Measurements from ENCODE around the gene ADSL. TPM values are rescaled to one million over a fixed set of nuclear protein-coding genes. Genes with fewer than 3 reads are reported as not detected.

Gene ADSL
- total and polyA plus RNA-seq, 2 of the 4 experiments (the other 2 are of a cell fraction): 93.6 to 229 TPM

GRCh38 chr22:40410731-40411505 lies 64.6 kb downstream of the ADSL start:
- Histone ChIP-seq H2AFZ (replicated peaks; ENCODE audit: low read length, poor library complexity) (no peak overlapping the region), H3K23ac (ENCODE audit: low read depth, low read length) (no peak overlapping the region), H3K9me1 (ENCODE audit: insufficient read depth, low read length) (peaks cover 12% of the 10 kb centered on the region; the same call in 1 of the 2 replicates), H3K56ac (ENCODE audit: extremely low read depth, insufficient read depth, low read length) (no peak overlapping the region), H2BK120ac (ENCODE audit: low read depth, low read length) (no peak overlapping the region), H3K36me3 (ENCODE audit: control insufficient read depth, insufficient read depth, low read length) (peaks cover 66% of the 10 kb centered on the region), H3K14ac (replicated peaks; ENCODE audit: low read depth, low read length) (no peak overlapping the region), H3K4me1 (ENCODE audit: control insufficient read depth, insufficient read depth, low read length) (peaks cover 7% of the 10 kb centered on the region; the same call in 1 of the 2 replicates), H3K4ac (ENCODE audit: low read depth, low read length) (no peak overlapping the region), H3K9ac (ENCODE audit: low read depth, low read length) (no peak overlapping the region), H4K91ac (ENCODE audit: insufficient read depth, low read depth, low read length) (no peak overlapping the region), H2BK20ac (ENCODE audit: low read depth, low read length) (no peak overlapping the region), H3K27me3 (ENCODE audit: control insufficient read depth, insufficient read depth, low read length) (no peaks in the 10 kb centered on the region), H3K9me3 (ENCODE audit: control insufficient read depth, insufficient read depth, low read length) (no peaks in the 10 kb centered on the region), H2BK5ac (ENCODE audit: low read depth, low read length, poor library complexity, severe bottlenecking) (no peak overlapping the region), H2BK15ac (ENCODE audit: low read depth, low read length) (no peak overlapping the region), H3K79me1 (ENCODE audit: low read depth in 1 of 2, low read length in 2 of 2) (peaks cover 18 to 56% of the 10 kb centered on the region in 2 experiments), H3K4me2 (ENCODE audit: low read depth, low read length) (no peak overlapping the region), H2AK5ac (ENCODE audit: low read depth, low read length) (0 out of 2 replicates have a peak overlapping the region, but pooled peaks have one; percentile 21), H3K18ac (ENCODE audit: low read depth, low read length) (no peak overlapping the region), H3K4me3 (ENCODE audit: insufficient read depth, low read depth, low read length) (no peak overlapping the region), H4K8ac (ENCODE audit: low read depth in 2 of 2, low read length in 2 of 2) (no peak overlapping the region), H3K27ac (ENCODE audit: insufficient read depth, low read length) (no peak overlapping the region), H2AK9ac (replicated peaks; ENCODE audit: low read depth, low read length, poor library complexity) (peak overlapping the region; percentile 9), H4K20me1 (ENCODE audit: insufficient read depth, low read length) (peaks cover 34% of the 10 kb centered on the region), H4K5ac (ENCODE audit: low read depth, low read length) (no peak overlapping the region)
- in situ Hi-C loops (cut with MboI; ENCODE audit: low sequenced_read_pairs): no loop called here
- ATAC-seq (ENCODE audit: low read depth) (no peak), DNase-seq (no peak)
- 94% methylated on average over 5 of the region's 13 CpGs; no CpG with 5 or more reads in 1 of the 2 experiments for WGBS, 2 experiments (ENCODE audit: extremely low coverage in 2 of 2, insufficient read length in 1 of 2)
- ChIA-PET CTCF (no interaction called here), POLR2A (ENCODE audit: unreplicated experiment) (no interaction called here)
- intact Hi-C loops (cut with micrococcal nuclease): no loop called here
- TSS peak; percentile 67 for BruUV-seq (replicated peaks)
- dilution Hi-C loops (cut with HindIII; ENCODE audit: low sequenced_read_pairs, unreplicated experiment): no loop called here
- TF ChIP-seq RCOR1 (IDR thresholded peaks at IDR 0.05; ENCODE audit: insufficient replicate concordance, low read length): no peak
- TF ChIP-seq USF2 (IDR thresholded peaks at IDR 0.05; ENCODE audit: low read depth, low read length): no peak
- no peak for TF ChIP-seq FOS (IDR thresholded peaks at IDR 0.05; ENCODE audit: low read depth, low read length)
- no peak for TF ChIP-seq BHLHE40 (IDR thresholded peaks at IDR 0.05; ENCODE audit: low read depth, low read length)
- TF ChIP-seq RFX5 (IDR thresholded peaks at IDR 0.05; ENCODE audit: low read depth, low read length): no peak
- no peak for TF ChIP-seq POLR2A (IDR thresholded peaks at IDR 0.05; ENCODE audit: low read depth, low read length)
- TF ChIP-seq, protein P1, sequence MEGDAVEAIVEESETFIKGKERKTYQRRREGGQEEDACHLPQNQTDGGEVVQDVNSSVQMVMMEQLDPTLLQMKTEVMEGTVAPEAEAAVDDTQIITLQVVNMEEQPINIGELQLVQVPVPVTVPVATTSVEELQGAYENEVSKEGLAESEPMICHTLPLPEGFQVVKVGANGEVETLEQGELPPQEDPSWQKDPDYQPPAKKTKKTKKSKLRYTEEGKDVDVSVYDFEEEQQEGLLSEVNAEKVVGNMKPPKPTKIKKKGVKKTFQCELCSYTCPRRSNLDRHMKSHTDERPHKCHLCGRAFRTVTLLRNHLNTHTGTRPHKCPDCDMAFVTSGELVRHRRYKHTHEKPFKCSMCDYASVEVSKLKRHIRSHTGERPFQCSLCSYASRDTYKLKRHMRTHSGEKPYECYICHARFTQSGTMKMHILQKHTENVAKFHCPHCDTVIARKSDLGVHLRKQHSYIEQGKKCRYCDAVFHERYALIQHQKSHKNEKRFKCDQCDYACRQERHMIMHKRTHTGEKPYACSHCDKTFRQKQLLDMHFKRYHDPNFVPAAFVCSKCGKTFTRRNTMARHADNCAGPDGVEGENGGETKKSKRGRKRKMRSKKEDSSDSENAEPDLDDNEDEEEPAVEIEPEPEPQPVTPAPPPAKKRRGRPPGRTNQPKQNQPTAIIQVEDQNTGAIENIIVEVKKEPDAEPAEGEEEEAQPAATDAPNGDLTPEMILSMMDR (conservative IDR thresholded peaks at IDR 0.05; ENCODE audit: low read depth, low read length): no peak
- TF ChIP-seq CEBPB (IDR thresholded peaks at IDR 0.05; ENCODE audit: low read depth, low read length): no peak
- no peak for TF ChIP-seq MAFK (IDR thresholded peaks at IDR 0.05; ENCODE audit: low read depth, low read length)
- TF ChIP-seq, protein P2, sequence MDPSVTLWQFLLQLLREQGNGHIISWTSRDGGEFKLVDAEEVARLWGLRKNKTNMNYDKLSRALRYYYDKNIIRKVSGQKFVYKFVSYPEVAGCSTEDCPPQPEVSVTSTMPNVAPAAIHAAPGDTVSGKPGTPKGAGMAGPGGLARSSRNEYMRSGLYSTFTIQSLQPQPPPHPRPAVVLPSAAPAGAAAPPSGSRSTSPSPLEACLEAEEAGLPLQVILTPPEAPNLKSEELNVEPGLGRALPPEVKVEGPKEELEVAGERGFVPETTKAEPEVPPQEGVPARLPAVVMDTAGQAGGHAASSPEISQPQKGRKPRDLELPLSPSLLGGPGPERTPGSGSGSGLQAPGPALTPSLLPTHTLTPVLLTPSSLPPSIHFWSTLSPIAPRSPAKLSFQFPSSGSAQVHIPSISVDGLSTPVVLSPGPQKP (IDR thresholded peaks at IDR 0.05; ENCODE audit: borderline replicate concordance, low read depth, low read length): no peak
- no peak for TF ChIP-seq SMC3 (IDR thresholded peaks at IDR 0.05; ENCODE audit: low read depth, low read length)
- TF ChIP-seq CHD1 (IDR thresholded peaks at IDR 0.05; ENCODE audit: low read depth, low read length): no peak
- TF ChIP-seq NFE2L2 (IDR thresholded peaks at IDR 0.05; ENCODE audit: low read depth, low read length): no peak
- no peak for TF ChIP-seq MXI1 (IDR thresholded peaks at IDR 0.05; ENCODE audit: borderline replicate concordance, low read depth, low read length)
- TF ChIP-seq MAZ (IDR thresholded peaks at IDR 0.05; ENCODE audit: borderline replicate concordance, low read depth, low read length): no peak
